RWPE2 (cell line): ENCODE results near the gene GPN2.
A peak's percentile ranks its signal among the peaks of the same experiment; 100 is the strongest.

ENCODE experiments used
- ATAC-seq: fragments of 200-7000 bp; cut with Tn5 transposase; 3 replicates; pipeline ENCODE4 v1.9.1; 2021; ENCODE audit warnings: low read depth
- DNase-seq: peaks from one replicate; pipeline ENCODE4 v3.0.0-alpha.2; 2020; ENCODE audit warnings: low spot score
- H3K27ac ChIP-seq: fragments of 450-650 bp; 2 replicates; pipeline ENCODE4 v1.5.1; 2017; ENCODE audit warnings: mild to moderate bottlenecking; ENCODE audit not compliant: poor library complexity, severe bottlenecking
- H3K27me3 ChIP-seq: fragments of 250-450 bp; sonication (Bioruptor Pico); 2 replicates; pipeline ENCODE4 v1.5.1; 2021; ENCODE audit warnings: mild to moderate bottlenecking, moderate library complexity; ENCODE audit not compliant: insufficient read depth, poor library complexity, severe bottlenecking
- H3K36me3 ChIP-seq: fragments of 250-450 bp; sonication (Bioruptor Pico); 2 replicates; pipeline ENCODE4 v1.5.1; 2020; ENCODE audit warnings: low read depth, mild to moderate bottlenecking, moderate library complexity
- H3K4me1 ChIP-seq: fragments of 250-450 bp; sonication (Bioruptor Pico); 2 replicates; pipeline ENCODE4 v1.5.1; 2021; ENCODE audit warnings: mild to moderate bottlenecking, moderate library complexity; ENCODE audit not compliant: insufficient read depth, poor library complexity, severe bottlenecking
- H3K4me3 ChIP-seq: fragments of 250-450 bp; sonication (Bioruptor Pico); 2 replicates; pipeline ENCODE4 v1.5.1; 2021; ENCODE audit warnings: mild to moderate bottlenecking, moderate library complexity; ENCODE audit not compliant: severe bottlenecking
- H3K9me3 ChIP-seq: fragments of 250-450 bp; sonication (Bioruptor Pico); 2 replicates; pipeline ENCODE4 v1.5.1; 2021; ENCODE audit warnings: mild to moderate bottlenecking, moderate library complexity; ENCODE audit not compliant: severe bottlenecking
- CTCF ChIP-seq: fragments of 450-650 bp; IDR thresholded peaks from one replicate; pipeline ENCODE4 v1.5.1; 2017; ENCODE audit warnings: mild to moderate bottlenecking, moderate library complexity; ENCODE audit not compliant: poor library complexity, severe bottlenecking

Gene GPN2

GRCh38 chr1:26923711-26924110, 33.6 kb upstream of the GPN2 start:
- H3K27me3 ChIP-seq: no peaks in the 10 kb centered on the region
- H3K27ac ChIP-seq: no peak overlapping the region
- no peak for DNase-seq
- H3K4me3 ChIP-seq: no peak overlapping the region
- ATAC-seq: no peak
- no peak for TF ChIP-seq CTCF
- H3K9me3 ChIP-seq: no peaks in the 10 kb centered on the region
- peaks cover 10% of the 10 kb centered on the region for H3K4me1 ChIP-seq
- peaks cover 56% of the 10 kb centered on the region for H3K36me3 ChIP-seq

GRCh38 chr1:26922901-26923300, 32.8 kb upstream of the GPN2 start:
- ATAC-seq (no peak), DNase-seq (no peak)
- H3K9me3 ChIP-seq: no peaks in the 10 kb centered on the region
- TF ChIP-seq CTCF: no peak
- peaks cover 48% of the 10 kb centered on the region for H3K36me3 ChIP-seq
- no peaks in the 10 kb centered on the region for H3K27me3 ChIP-seq
- peak overlapping the region; percentile 59 for H3K4me3 ChIP-seq
- peak overlapping the region; percentile 57 for H3K27ac ChIP-seq
- H3K4me1 ChIP-seq: peaks cover 10% of the 10 kb centered on the region

DNA sequence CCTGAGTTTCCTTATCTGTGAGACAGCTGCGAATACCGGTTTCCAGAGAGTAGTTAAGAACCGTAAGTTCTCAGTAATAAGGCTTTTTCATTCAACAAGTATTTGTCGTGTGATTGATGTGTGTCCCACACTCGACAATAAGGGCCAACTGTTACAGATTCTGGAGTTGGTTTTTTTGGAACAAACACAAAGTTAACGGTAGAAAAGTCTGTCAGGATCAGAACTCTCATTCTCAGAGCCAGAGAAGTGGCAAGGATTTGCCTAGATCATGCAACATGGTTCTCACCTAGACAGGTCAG, 32.3 kb upstream of the GPN2 start:
- Histone ChIP-seq H3K36me3 (peaks cover 43% of the 10 kb centered on the region), H3K4me3 (peak overlapping the region; percentile 59), H3K27me3 (no peaks in the 10 kb centered on the region), H3K27ac (peak overlapping the region; percentile 57), H3K4me1 (peaks cover 10% of the 10 kb centered on the region), H3K9me3 (no peaks in the 10 kb centered on the region)
- ATAC-seq (no peak), DNase-seq (no peak)
- no peak for TF ChIP-seq CTCF

GRCh38 chr1:26921540-26922430, 31.7 kb upstream of the GPN2 start, which contains the start of gene NUDC:
Gene NUDC, plus strand, starts transcription at chr1:26921743. Its CDS starts 106 bp downstream, at chr1:26921849.
- Histone ChIP-seq H3K27ac (peak within 1 kb of the TSS; percentile 57), H3K9me3 (no peaks in the 10 kb centered on the region), H3K36me3 (peaks cover 39% of the 10 kb centered on the region), H3K27me3 (no peaks in the 10 kb centered on the region), H3K4me3 (peak within 1 kb of the TSS; percentile 59), H3K4me1 (peaks cover 10% of the 10 kb centered on the region)
- TF ChIP-seq CTCF: no peak
- peak; percentile 98 for ATAC-seq
- DNase-seq: peak; percentile 96

DNA sequence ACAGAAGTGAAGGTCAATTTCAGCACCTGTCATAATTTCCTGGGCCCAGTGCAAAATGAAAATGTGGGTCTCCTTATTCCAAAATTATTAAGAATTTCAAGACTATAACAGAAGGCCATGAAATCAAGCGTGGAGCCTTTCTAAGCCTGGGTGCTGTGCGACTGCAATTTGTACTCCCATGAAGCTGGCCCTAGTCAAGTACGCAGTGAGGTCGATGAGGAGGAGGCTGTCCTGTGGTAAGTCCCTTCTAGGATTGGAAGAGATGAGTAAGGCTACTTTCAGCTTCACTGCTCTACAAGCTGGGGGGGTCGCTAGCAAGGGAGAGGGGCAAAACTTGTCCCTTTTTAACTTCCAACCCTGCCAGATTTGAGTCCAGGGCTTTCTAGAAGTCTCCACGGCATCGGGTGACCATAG, 31.1 kb upstream of the GPN2 start:
- H3K27ac ChIP-seq: no peak overlapping the region
- 0 out of 3 replicates have a peak, but pooled peaks have one; percentile 1 for ATAC-seq

More for the DNA sequence above, 31.1 kb upstream of the GPN2 start:
- no peaks in the 10 kb centered on the region for H3K27me3 ChIP-seq
- DNase-seq: no peak
- H3K4me1 ChIP-seq: peaks cover 10% of the 10 kb centered on the region
- H3K36me3 ChIP-seq: peaks cover 33% of the 10 kb centered on the region
- peak overlapping the region; percentile 59 for H3K4me3 ChIP-seq
- no peak for TF ChIP-seq CTCF
- no peaks in the 10 kb centered on the region for H3K9me3 ChIP-seq
